Uterus (tissue), 2 donors: ENCODE data around the gene CEMIP.

Experiments used
- POLR2A ChIP-seq, 2 donors: fragments of 450-650 bp; IDR thresholded peaks; one replicate each; pipeline ENCODE4 v1.6.1; 2016; ENCODE audit warnings: antibody characterized with exemption in 2 of 2, mild to moderate bottlenecking in 1 of 2, moderate library complexity in 1 of 2
- TF ChIP-seq, protein P1 (sequence below), 4 experiments: fragments of 200-600 bp in 2 of 4; fragments of 450-650 bp in 2 of 4; sonication (generic) in 2 of 4; IDR thresholded peaks; one replicate each; pipeline ENCODE4 v1.5.1; 2016 to 2019; ENCODE audit warnings: antibody characterized with exemption in 4 of 4, mild to moderate bottlenecking in 2 of 4, moderate library complexity in 1 of 4

DNA sequence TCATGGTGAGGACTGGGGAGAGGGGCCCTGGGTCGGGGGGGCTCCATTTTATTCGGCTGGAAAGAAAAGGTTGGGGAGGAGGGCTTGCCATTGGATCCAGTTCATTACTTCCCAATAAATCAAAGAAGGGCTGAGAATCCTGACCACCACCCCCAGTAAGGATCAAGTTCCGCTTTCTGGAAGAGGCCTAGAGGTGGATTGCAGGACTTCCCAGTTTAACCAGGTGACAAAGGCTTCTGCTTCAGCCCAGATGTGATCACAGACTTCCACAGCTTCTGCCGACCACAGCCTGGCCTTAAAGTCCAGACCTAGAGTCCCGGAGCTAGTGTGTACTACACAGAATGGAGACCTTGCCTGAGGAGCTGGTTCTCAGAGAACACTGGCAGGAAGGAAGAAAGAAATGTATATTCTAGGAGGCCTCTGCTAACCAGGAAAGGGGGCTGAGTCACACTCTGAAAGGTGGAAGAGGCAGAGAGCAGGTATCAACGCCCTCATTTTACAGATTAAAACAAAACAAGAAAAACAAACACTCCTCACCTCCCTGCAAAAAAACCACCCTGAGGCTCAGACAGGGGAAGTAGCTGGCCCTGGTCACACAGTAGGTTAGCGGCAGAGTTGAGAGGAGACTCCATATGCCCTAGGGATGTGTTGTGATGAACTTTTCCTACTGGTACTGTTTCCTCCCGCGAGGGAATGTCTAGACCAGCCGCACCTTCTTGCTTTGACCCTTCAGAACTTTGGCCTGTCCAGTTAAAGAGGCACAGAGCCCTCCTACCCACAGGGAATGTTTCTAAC, 1.1 kb upstream of the CEMIP start:
- no peak for TF ChIP-seq POLR2A (IDR thresholded peaks at IDR 0.05)
- TF ChIP-seq, protein P1, sequence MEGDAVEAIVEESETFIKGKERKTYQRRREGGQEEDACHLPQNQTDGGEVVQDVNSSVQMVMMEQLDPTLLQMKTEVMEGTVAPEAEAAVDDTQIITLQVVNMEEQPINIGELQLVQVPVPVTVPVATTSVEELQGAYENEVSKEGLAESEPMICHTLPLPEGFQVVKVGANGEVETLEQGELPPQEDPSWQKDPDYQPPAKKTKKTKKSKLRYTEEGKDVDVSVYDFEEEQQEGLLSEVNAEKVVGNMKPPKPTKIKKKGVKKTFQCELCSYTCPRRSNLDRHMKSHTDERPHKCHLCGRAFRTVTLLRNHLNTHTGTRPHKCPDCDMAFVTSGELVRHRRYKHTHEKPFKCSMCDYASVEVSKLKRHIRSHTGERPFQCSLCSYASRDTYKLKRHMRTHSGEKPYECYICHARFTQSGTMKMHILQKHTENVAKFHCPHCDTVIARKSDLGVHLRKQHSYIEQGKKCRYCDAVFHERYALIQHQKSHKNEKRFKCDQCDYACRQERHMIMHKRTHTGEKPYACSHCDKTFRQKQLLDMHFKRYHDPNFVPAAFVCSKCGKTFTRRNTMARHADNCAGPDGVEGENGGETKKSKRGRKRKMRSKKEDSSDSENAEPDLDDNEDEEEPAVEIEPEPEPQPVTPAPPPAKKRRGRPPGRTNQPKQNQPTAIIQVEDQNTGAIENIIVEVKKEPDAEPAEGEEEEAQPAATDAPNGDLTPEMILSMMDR (IDR thresholded peaks at IDR 0.05), result no peak
